Panc1 (cell line): ENCODE results near the gene UGGT2. TPM values are rescaled to one million over a fixed set of nuclear protein-coding genes. Genes with fewer than 3 reads are reported as not detected.
A peak's percentile ranks its signal among the peaks of the same experiment; 100 is the strongest.

Source experiments
- ATAC-seq: fragments of 200-7000 bp; cut with Tn5 transposase; 2 replicates; pipeline ENCODE4 v1.9.1; 2020; ENCODE audit warnings: mild to moderate bottlenecking, moderate library complexity
- BruUV-seq: library from RNA; stranded (reverse); fragments of 400-500 nt; replicated peaks from 2 replicates; lab custom pipeline; 2021; lab: Mats Ljungman, UMichigan
- CTCF ChIA-PET: fragments of 300-600 bp; sonication (Branson Sonifier 250); formaldehyde crosslinking; loops from one replicate; lab custom pipeline; 2022; ENCODE audit warnings: antibody characterized with exemption; lab: Charles Lee
- POLR2A ChIA-PET: fragments of 300-600 bp; sonication (Branson Sonifier 250); formaldehyde crosslinking; loops from one replicate; lab custom pipeline; 2022; ENCODE audit warnings: antibody characterized with exemption; lab: Charles Lee
- DNase-seq: peaks from one replicate; pipeline ENCODE4 v3.0.0-alpha.2; 2010; ENCODE audit warnings: low read depth, low spot score
- H3K27ac ChIP-seq: 2 replicates; pipeline ENCODE4 v1.5.1; 2011; ENCODE audit warnings: mild to moderate bottlenecking, low read length, inconsistent platforms
- H3K27me3 ChIP-seq: fragments of 200-500 bp; sonication (Bioruptor generic); 2 replicates; pipeline ENCODE4 v1.6.0; 2014; ENCODE audit warnings: low read length, inconsistent platforms; ENCODE audit not compliant: control insufficient read depth, insufficient read depth
- H3K36me3 ChIP-seq: fragments of 200-500 bp; sonication (Bioruptor generic); 2 replicates; pipeline ENCODE4 v1.5.1; 2014; ENCODE audit warnings: inconsistent platforms, mild to moderate bottlenecking, low read length, moderate library complexity; ENCODE audit not compliant: control insufficient read depth, insufficient read depth
- H3K4me1 ChIP-seq: 2 replicates; pipeline ENCODE4 v1.5.1; 2011; ENCODE audit warnings: inconsistent platforms, mild to moderate bottlenecking, low read length, moderate library complexity; ENCODE audit not compliant: control insufficient read depth, insufficient read depth
- H3K4me3 ChIP-seq, 2 experiments: 2 replicates each; pipeline ENCODE4 v1.5.1; 2011 to 2012; ENCODE audit warnings: low read depth in 2 of 2, low read length in 2 of 2, mild to moderate bottlenecking in 2 of 2, inconsistent platforms in 1 of 2, moderate library complexity in 1 of 2
- H3K9me3 ChIP-seq: fragments of 200-500 bp; sonication (Bioruptor generic); 2 replicates; pipeline ENCODE4 v1.5.1; 2014; ENCODE audit warnings: low read depth, mild to moderate bottlenecking, inconsistent platforms, low read length, moderate library complexity; ENCODE audit not compliant: control insufficient read depth, insufficient read depth
- CTCF ChIP-seq: fragments of 450-650 bp; IDR thresholded peaks from 2 replicates; pipeline ENCODE4 v1.5.1; 2017; ENCODE audit warnings: mild to moderate bottlenecking
- POLR2AphosphoS5 ChIP-seq: IDR thresholded peaks from 2 replicates; pipeline ENCODE4 v1.6.1; 2012; ENCODE audit warnings: mild to moderate bottlenecking, low read depth, low read length, moderate library complexity
- REST ChIP-seq, 2 experiments: IDR thresholded peaks; 2 replicates each; pipeline ENCODE4 v1.6.1; 2011 to 2012; ENCODE audit warnings: low read depth in 2 of 2, control low read depth in 1 of 2, low read length in 1 of 2, mild to moderate bottlenecking in 1 of 2, moderate library complexity in 1 of 2; ENCODE audit not compliant: insufficient read depth in 1 of 2
- SIN3A ChIP-seq: IDR thresholded peaks from 2 replicates; pipeline ENCODE4 v1.6.1; 2012; ENCODE audit warnings: low read depth, mild to moderate bottlenecking, low read length, moderate library complexity, borderline replicate concordance; ENCODE audit not compliant: insufficient read depth
- TCF7L2 ChIP-seq: IDR thresholded peaks from 2 replicates; pipeline ENCODE4 v1.6.1; 2011; ENCODE audit warnings: mild to moderate bottlenecking, low read depth, low read length, inconsistent platforms
- in situ Hi-C: cut with HindIII; loops from 2 replicates; pipeline ENCODE4 v1.10.0; 2016; ENCODE audit warnings: low sequenced_read_pairs, low pct_unique_long_range_greater_than_20kb
- intact Hi-C: fragments of 100-400 bp; cut with micrococcal nuclease; formaldehyde crosslinking; loops from one replicate; pipeline ENCODE4 v1.10.0; 2022; ENCODE audit not compliant: unreplicated experiment
- total RNA-seq: library from RNA; stranded (reverse); gene quantifications from one replicate; pipeline ENCODE4 v1.2.1, GENCODE V29; 2021; ENCODE audit not compliant: unreplicated experiment

UGGT2 gene
- total RNA-seq, 1 experiment from 2014 or later: 22.9 TPM

- ChIA-PET CTCF (no interaction called here), POLR2A (no interaction called here)
- H3K4me1 ChIP-seq: peaks cover 9% of the 10 kb centered on the region; the same call in 1 of the 2 replicates
- TF ChIP-seq REST (IDR thresholded peaks at IDR 0.05; ENCODE audit: insufficient read depth in 1 of 2, low read depth in 2 of 2, low read length in 1 of 2) (no peak), SIN3A (no peak), TCF7L2 (no peak), POLR2AphosphoS5 (no peak), CTCF (no peak)
- no peak for ATAC-seq
- no peak overlapping the region for H3K4me3 ChIP-seq
- DNase-seq: no peak
- no peaks in the 10 kb centered on the region for H3K36me3 ChIP-seq
- H3K27ac ChIP-seq: no peak overlapping the region
- in situ Hi-C loops: no loop called here
- H3K9me3 ChIP-seq: no peaks in the 10 kb centered on the region
- H3K27me3 ChIP-seq: no peaks in the 10 kb centered on the region
- intact Hi-C loops: no loop called here
- BruUV-seq: no TSS peak
Observed at GRCh38 chr13:95926231-95926630, 127.0 kb downstream of the UGGT2 start.

GRCh38 chr13:95924389-95924994 is 128.7 kb downstream of the UGGT2 start:
- BruUV-seq: no TSS peak
- no peak overlapping the region for H3K27ac ChIP-seq

More at GRCh38 chr13:95924389-95924994, 128.7 kb downstream of the UGGT2 start:
- ChIA-PET POLR2A (no interaction called here), CTCF (no interaction called here)
- ATAC-seq (peak; percentile 83), DNase-seq (peak; percentile 7)
- TF ChIP-seq REST (IDR thresholded peaks at IDR 0.05; ENCODE audit: insufficient read depth in 1 of 2, low read depth in 2 of 2, low read length in 1 of 2) (no peak), TCF7L2 (no peak), POLR2AphosphoS5 (no peak), SIN3A (no peak), CTCF (no peak)
- Histone ChIP-seq H3K36me3 (no peaks in the 10 kb centered on the region), H3K9me3 (no peaks in the 10 kb centered on the region), H3K27me3 (no peaks in the 10 kb centered on the region), H3K4me1 (peaks cover 9% of the 10 kb centered on the region; the same call in 1 of the 2 replicates), H3K4me3 (no peak overlapping the region)
- intact Hi-C loops: no loop called here
- in situ Hi-C loops: no loop called here
